Nephron progenitor cell (in vitro differentiated cells): ENCODE results near the gene PLEKHG7.
"Not testable (repeated sequence)": the region's sequence is repeated elsewhere in the genome, so short reads cannot be mapped to it uniquely, and the experiment has no call there.

Source experiments
- DNase-seq: peaks from one replicate; pipeline ENCODE4 v3.0.0; 2021
- H3K27ac Mint-ChIP-seq: 2 replicates; pipeline ENCODE4 v1.8.0; 2021; ENCODE audit warnings: mild to moderate bottlenecking, moderate library complexity, mixed read lengths
- H3K27me3 Mint-ChIP-seq: 2 replicates; pipeline ENCODE4 v1.8.0; 2021; ENCODE audit warnings: mild to moderate bottlenecking, low read depth, mixed read lengths; ENCODE audit not compliant: poor library complexity
- H3K36me3 Mint-ChIP-seq: 2 replicates; pipeline ENCODE4 v1.8.0; 2021; ENCODE audit warnings: low read depth, mixed read lengths
- H3K4me1 Mint-ChIP-seq: 2 replicates; pipeline ENCODE4 v1.8.0; 2021; ENCODE audit warnings: mixed read lengths
- H3K4me3 Mint-ChIP-seq: 2 replicates; pipeline ENCODE4 v1.8.0; 2021; ENCODE audit warnings: mild to moderate bottlenecking, moderate library complexity, mixed read lengths
- H3K9me3 Mint-ChIP-seq: 2 replicates; pipeline ENCODE4 v1.8.0; 2021; ENCODE audit warnings: mild to moderate bottlenecking, moderate library complexity, mixed read lengths
- TF ChIP-seq, protein P1 (sequence below): fragments of 200-600 bp; sonication (generic); IDR thresholded peaks from 2 replicates; pipeline ENCODE4 v1.5.0; 2021; ENCODE audit warnings: antibody characterized with exemption

Gene PLEKHG7

DNA sequence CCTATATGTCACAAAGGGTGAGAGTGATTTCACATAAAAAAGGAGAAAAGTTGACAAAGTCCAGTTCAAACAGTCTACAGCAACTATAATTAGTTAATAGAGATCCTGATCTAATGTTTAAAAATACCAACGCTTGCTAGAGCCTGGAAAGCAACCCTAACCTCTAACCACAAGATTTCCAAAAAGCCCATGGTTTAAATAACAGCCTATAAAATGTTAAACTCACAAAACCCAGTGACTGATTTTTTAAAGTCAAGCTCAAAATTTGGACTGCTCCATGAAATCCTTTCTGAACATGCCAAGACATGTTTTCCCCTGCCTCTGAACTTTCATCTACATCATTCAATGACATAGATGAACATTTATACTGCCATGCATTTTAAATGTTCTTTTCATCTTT is 81.6 kb downstream of the PLEKHG7 start:
- Mint-ChIP-seq H3K36me3 (peaks cover 7% of the 10 kb centered on the region), H3K4me1 (peaks cover 8% of the 10 kb centered on the region), H3K27ac (no peak overlapping the region), H3K4me3 (no peak overlapping the region), H3K9me3 (no peaks in the 10 kb centered on the region), H3K27me3 (peaks cover 5% of the 10 kb centered on the region)
- no peak for DNase-seq
- TF ChIP-seq, protein P1, sequence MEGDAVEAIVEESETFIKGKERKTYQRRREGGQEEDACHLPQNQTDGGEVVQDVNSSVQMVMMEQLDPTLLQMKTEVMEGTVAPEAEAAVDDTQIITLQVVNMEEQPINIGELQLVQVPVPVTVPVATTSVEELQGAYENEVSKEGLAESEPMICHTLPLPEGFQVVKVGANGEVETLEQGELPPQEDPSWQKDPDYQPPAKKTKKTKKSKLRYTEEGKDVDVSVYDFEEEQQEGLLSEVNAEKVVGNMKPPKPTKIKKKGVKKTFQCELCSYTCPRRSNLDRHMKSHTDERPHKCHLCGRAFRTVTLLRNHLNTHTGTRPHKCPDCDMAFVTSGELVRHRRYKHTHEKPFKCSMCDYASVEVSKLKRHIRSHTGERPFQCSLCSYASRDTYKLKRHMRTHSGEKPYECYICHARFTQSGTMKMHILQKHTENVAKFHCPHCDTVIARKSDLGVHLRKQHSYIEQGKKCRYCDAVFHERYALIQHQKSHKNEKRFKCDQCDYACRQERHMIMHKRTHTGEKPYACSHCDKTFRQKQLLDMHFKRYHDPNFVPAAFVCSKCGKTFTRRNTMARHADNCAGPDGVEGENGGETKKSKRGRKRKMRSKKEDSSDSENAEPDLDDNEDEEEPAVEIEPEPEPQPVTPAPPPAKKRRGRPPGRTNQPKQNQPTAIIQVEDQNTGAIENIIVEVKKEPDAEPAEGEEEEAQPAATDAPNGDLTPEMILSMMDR, result no peak

DNA sequence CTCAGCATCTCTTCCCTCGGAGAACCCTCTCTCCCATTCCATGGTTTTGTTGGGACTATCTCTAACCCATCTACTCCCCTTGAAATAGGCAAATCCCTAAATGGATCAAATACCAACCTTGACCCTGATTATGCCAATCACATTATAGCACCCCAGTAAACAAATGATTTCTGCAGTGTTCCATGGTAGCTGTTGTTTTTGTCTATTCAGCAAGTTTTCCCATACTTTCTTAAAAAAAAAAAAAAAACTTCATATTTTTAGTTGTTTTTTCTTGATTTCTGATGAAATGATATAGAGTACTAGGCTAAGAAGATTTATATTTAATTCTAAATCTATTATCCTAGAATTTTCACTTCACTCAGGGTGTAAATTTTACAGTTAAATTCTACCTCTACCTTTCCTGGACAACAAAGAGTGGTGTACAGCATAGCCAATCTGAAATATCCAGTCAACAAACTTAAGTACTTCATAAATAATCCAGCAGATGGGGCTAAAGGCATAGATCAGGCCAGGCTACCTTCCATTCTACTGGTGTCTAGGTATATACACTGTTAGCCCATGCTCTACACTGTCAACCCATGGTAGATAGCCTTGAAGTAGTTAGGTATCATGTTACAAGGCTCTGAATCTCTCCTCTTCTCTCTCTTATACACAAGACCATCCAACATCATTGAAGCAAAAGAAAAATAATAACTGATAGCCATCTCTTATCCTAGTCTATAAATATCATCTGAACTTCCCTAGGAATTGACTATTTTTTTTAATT is 82.2 kb downstream of the PLEKHG7 start:
- Mint-ChIP-seq H3K36me3 (peaks cover 11% of the 10 kb centered on the region), H3K4me3 (no peak overlapping the region), H3K27ac (no peak overlapping the region), H3K4me1 (peaks cover 8% of the 10 kb centered on the region), H3K27me3 (peaks cover 5% of the 10 kb centered on the region), H3K9me3 (peaks cover 3% of the 10 kb centered on the region)
- peak; percentile 31 for DNase-seq
- TF ChIP-seq, protein P1, result peak; percentile 62

DNA sequence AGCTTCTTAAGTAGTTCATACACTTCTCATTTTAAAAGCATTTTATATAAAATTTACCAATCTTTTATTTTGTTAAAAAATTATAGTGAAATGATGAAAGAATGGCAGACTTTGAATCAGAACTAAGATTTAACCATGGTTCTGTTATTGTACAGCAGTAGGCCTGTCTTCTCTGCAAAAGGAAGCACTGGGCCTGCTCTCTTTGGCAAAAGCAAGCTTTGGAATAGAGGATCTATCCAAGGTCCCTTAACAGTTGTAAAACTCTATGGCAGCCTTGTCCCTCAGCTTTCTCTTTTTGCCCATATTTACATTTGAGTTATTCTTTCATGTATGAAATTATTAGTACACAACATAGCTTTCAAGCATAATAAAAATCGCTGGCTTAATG is 82.8 kb downstream of the PLEKHG7 start:
- Mint-ChIP-seq H3K27me3 (peaks cover 7% of the 10 kb centered on the region), H3K27ac (no peak overlapping the region), H3K36me3 (peaks cover 17% of the 10 kb centered on the region), H3K9me3 (peaks cover 8% of the 10 kb centered on the region), H3K4me1 (peaks cover 8% of the 10 kb centered on the region), H3K4me3 (no peak overlapping the region)
- TF ChIP-seq, protein P1, result no peak
- DNase-seq, result no peak

DNA sequence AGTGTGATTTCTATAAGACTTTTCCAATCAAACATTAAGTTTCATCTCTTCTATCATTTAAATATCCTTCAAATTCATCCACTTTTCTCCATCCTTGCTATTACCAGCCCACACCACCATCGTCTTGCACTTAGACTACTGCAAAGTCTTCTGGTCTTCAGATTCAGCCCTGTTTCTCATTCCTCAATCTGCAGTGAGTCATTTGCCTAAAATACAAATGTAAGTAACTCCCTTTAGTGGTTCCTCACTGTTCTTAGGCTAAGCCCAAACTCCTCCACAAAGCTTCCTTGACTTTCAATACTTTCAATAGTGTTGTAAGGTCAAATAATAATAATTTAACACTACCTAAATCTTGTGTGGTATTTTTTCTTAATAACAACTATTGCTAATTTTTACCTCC is 83.3 kb downstream of the PLEKHG7 start:
- TF ChIP-seq, protein P1, result no peak
- H3K36me3 Mint-ChIP-seq, result peaks cover 22% of the 10 kb centered on the region
- DNase-seq, result no peak
- peaks cover 8% of the 10 kb centered on the region for H3K4me1 Mint-ChIP-seq
- H3K27ac Mint-ChIP-seq, result peak overlapping the region; percentile 3
- H3K4me3 Mint-ChIP-seq, result no peak overlapping the region
- peaks cover 9% of the 10 kb centered on the region for H3K27me3 Mint-ChIP-seq
- peaks cover 13% of the 10 kb centered on the region for H3K9me3 Mint-ChIP-seq

DNA sequence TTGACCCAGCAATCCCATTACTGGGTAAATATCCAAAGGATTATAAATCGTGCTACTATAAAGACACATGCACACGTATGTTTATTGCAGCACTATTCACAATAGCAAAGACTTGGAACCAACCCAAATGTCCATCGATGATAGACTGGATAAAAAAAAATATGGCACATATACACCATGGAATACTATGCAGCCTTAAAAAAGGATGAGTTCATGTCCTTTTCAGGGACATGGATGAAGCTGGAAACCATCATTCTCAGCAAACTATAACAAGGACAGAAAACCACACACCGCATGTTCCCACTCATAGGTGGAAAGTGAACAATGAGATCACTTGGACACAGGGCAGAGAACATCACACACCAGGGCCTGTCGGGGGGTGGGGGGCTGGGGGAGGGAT is 91.6 kb downstream of the PLEKHG7 start:
- DNase-seq, H3K27ac Mint-ChIP-seq, H3K27me3 Mint-ChIP-seq, H3K4me1 Mint-ChIP-seq, H3K4me3 Mint-ChIP-seq: not testable (repeated sequence)
- Mint-ChIP-seq H3K36me3 (peaks cover 66% of the 10 kb centered on the region), H3K9me3 (peaks cover 37% of the 10 kb centered on the region)

DNA sequence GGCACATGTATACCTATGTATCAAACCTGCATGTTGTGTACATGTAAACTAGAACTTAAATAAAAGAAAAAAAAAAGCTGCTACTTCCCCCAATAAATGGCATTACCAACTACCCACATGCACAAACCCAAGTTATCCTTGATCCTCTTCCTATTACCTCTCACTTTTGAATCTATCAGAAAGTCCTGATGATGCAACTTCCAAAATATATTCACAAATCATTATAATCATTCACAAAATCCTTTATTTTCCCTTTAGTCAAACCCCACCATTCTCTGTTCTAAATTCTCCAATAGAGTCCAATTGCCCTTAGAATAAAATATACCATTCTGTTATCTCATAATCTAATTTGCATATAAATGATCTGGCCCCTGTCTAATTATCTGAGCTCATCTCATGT is 92.0 kb downstream of the PLEKHG7 start:
- TF ChIP-seq, protein P1, result no peak
- H3K4me3 Mint-ChIP-seq, result no peak overlapping the region
- no peak for DNase-seq
- H3K27ac Mint-ChIP-seq, result no peak overlapping the region
- peaks cover 63% of the 10 kb centered on the region for H3K36me3 Mint-ChIP-seq
- peaks cover 4% of the 10 kb centered on the region for H3K27me3 Mint-ChIP-seq
- peaks cover 36% of the 10 kb centered on the region for H3K9me3 Mint-ChIP-seq
- no peaks in the 10 kb centered on the region for H3K4me1 Mint-ChIP-seq
